ENCODE data around the gene NYNRIN.
"Not testable (repeated sequence)": the region's sequence is repeated elsewhere in the genome, so short reads cannot be mapped to it uniquely, and the experiment has no call there.

Gene NYNRIN

GRCh38 chr14:24442240-24443052 lies 43.6 kb downstream of the NYNRIN start, which contains the start of gene SDR39U1:
SDR39U1 (minus strand) TSS chr14:24442776; CDS start chr14:24442769, 7 bp downstream.
- in situ Hi-C loops (cut with MboI; ENCODE audit: low sequenced_read_pairs): no loop called here

GRCh38 chr14:24443053-24443665 lies 44.4 kb downstream of the NYNRIN start:
- in situ Hi-C loops (cut with MboI; ENCODE audit: low sequenced_read_pairs): no loop called here

DNA sequence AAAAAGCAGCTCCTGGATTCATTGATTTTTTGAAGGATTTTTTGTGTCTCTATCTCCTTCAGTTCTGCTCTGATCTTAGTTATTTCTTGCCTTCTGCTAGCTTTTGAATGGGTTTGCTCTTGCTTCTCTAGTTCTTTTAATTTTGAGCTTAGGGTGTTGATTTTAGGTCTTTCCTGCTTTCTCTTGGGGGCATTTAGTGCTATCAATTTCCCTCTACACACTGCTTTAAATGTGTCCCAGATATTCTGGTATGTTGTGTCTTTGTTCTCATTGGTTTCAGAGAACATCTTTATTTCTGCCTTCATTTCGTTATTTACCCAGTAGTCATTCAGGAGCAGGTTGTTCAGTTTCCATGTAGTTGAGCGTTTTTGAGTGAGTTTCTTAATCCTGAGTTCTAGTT lies 52.0 kb downstream of the NYNRIN start:
- in situ Hi-C loops (cut with MboI; ENCODE audit: low sequenced_read_pairs): not testable (repeated sequence)

DNA sequence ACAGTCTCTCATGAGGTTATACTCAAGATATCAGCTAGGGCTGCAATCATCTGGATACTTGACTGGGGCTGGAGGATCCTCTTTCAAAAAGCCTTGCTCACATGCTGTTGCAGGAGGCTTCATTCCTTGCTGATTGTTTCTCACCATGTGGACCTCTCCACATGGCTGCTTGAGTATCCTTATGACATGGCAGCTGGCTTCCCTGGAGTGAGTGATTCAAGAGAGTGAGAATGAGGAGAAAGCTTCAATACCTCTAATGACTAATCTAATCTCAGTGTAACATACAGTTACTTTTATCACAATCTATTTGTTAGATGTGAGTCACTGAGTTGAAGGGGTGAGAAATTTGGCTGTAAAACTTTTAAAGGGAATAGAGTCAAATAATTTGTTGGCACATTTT lies 58.2 kb downstream of the NYNRIN start:
- in situ Hi-C loops (cut with MboI; ENCODE audit: low sequenced_read_pairs): no loop called here

- in situ Hi-C loops (cut with MboI; ENCODE audit: low sequenced_read_pairs): no loop called here
These were observed 59.9 kb downstream of the NYNRIN start for GRCh38 chr14:24458736-24459135.

DNA sequence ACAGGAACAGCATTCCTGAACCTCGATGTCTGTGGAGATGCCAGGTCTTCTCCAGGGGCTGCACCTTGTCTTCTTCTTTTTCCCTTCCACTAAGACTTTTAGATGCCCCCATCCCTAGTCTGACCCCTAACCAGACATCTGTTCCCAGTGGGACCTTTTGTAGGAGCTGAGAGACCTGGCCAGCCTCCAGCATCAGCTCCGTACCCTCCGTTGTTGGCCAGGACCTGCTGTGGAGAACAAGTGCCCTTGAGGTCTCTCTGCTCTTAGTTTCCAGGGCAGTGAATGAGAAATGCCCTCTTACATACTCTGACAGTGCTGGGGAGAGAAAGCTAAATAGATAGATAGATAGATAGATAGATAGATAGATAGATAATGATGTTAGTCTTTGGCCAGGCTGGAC lies 60.5 kb downstream of the NYNRIN start:
- in situ Hi-C loops (cut with MboI; ENCODE audit: low sequenced_read_pairs): no loop called here

DNA sequence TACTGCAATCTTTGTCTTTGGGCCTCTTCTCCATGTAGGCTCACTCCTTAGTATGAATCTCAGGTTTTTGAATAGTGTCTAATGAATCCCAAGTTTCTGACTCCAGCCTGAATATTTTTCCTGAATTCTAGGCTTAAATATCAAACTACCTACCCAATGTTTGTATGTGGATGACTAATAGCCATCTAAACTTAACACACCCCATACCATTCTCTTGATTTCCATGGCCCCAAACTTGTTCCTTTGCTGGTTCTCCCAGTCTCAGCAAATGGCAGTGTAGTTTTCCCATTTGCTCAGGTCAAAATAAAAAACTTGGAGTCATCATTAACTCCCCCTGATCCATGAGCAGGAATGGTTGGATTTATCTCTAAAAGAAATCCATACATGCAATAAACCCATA lies 62.5 kb downstream of the NYNRIN start:
- in situ Hi-C loops (cut with MboI; ENCODE audit: low sequenced_read_pairs): no loop called here

DNA sequence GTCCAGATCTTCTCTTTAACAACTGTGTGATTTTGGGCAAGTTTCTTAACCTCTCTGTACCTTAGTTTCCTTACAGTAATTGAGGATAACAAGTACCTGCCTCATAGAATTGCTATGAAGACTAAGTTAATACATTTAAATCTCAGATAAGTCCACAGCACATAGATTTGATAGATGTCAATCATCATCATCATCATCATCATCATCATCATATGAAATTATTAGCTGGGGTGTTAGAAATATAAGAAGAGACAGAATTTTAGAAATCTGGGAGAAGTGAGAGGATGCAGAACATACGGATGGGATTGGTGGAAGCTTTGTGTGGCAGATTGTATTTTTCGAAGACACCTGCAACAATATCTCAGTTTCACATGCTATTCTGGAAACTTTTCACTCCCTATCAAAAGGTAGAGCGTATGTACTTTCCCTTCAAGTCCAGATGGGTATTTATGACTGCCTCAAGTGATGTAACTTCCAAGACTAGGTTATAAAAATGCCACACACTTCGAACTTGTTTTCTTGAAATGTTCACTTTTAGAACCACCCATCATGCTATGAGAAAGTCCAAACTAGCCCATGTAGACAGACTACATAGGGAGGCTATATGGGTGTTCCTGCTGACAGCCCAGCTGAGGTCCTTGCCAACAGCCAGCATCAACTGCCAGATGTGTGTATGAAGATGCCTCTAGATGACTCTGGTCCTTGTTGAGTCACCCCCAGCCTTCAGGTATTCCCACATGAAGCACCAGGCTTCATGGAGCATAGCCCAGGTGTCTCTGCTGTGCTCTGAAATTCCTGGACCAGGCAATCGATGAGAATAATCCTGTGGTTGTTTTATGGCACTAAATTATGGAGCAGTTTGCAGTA lies 64.4 kb downstream of the NYNRIN start:
- in situ Hi-C loops (cut with MboI; ENCODE audit: low sequenced_read_pairs): no loop called here

DNA sequence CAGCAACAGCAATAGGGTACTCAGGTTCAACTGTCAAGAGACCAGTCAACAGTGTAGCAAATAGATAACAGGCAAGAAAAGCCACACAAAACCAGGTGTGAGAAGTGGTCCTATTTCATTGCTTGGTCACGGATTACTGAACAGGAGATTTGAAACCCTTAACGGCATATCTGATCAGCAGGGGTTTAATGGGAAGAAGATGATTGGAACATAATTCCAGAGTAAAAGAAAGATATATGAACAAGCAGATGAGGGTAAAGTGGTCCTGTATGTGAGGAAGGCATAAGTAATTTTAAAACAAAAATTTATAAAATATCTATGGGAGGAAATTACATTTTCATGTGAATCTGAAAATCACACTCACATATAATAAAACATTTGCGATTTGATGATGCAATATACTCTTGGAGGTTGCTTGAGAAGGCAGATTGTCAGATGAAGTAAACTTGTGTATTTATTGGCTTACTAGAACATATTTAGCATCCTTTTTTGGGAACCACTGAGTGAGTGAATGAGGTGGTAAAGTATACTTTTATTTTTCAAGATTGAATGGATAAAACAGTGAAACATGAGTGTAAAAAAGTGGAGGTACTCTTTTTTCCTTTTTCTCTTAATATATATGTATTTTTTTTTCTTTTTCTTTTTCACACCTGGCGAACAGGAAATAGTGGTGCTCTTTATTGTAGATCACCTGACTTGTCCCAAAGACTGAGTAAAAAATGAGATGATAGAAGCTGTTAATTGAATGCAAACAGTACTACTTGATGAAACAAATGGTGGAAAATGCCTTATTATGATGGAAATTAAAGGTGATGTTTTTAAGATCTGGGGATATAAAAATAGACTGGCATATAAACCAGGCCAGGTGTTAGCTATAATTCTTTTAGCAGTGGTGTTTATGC lies 65.3 kb downstream of the NYNRIN start:
- in situ Hi-C loops (cut with MboI; ENCODE audit: low sequenced_read_pairs): no loop called here

DNA sequence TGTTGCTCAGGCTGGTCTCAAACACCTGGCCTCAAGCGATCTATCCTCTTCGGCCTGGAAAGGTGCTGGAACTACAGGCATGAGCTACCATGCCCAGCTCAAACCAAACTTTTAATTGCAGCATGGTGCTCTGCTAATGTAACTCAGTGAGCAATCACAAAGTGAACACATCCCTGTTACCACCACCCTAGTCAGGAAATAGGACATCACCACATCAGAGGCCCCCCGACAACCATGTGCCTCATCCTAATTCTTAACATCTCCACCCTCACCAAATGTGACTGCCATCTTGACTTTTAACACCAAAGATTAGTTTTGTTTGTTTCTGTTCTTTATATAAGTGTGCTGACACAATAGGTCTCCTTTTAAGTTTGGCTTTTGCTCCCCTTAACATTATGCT lies 66.6 kb downstream of the NYNRIN start:
- in situ Hi-C loops (cut with MboI; ENCODE audit: low sequenced_read_pairs): no loop called here

- in situ Hi-C loops (cut with MboI; ENCODE audit: low sequenced_read_pairs): no loop called here
These were observed 67.0 kb downstream of the NYNRIN start for GRCh38 chr14:24465805-24466204.
